Neutrophil (primary cell): Measurements from ENCODE around the gene AKT3.
A peak's percentile ranks its signal among the peaks of the same experiment; 100 is the strongest.

Experiments
- H3K27ac ChIP-seq: fragments of 200-600 bp; sonication (generic); 2 replicates; pipeline ENCODE4 v1.5.1; 2016; ENCODE audit warnings: mild to moderate bottlenecking, moderate library complexity
- H3K27me3 ChIP-seq: fragments of 200-600 bp; sonication (generic); 2 replicates; pipeline ENCODE4 v1.6.0; 2016; ENCODE audit warnings: mild to moderate bottlenecking
- H3K36me3 ChIP-seq: fragments of 200-600 bp; sonication (generic); 2 replicates; pipeline ENCODE4 v1.5.1; 2017
- H3K4me1 ChIP-seq, 2 experiments: fragments of 200-600 bp in 1 of 2; sonication (generic) in 1 of 2; 1 replicate in 1 of 2; 2 replicates in 1 of 2; pipeline versions ENCODE4 v1.5.1 to v1.6.1; 2013 to 2016; ENCODE audit warnings: low read depth in 1 of 2, low read length in 1 of 2, mild to moderate bottlenecking in 1 of 2, moderate library complexity in 1 of 2; ENCODE audit not compliant: control insufficient read depth in 1 of 2, insufficient read depth in 1 of 2
- H3K4me3 ChIP-seq, 2 experiments: fragments of 200-600 bp in 1 of 2; sonication (generic) in 1 of 2; 1 replicate in 1 of 2; 2 replicates in 1 of 2; pipeline ENCODE4 v1.5.1; 2013 to 2016; ENCODE audit warnings: low read depth in 1 of 2, low read length in 1 of 2, mild to moderate bottlenecking in 1 of 2, moderate library complexity in 1 of 2
- H3K9me3 ChIP-seq: fragments of 200-600 bp; sonication (generic); 2 replicates; pipeline ENCODE4 v1.5.1; 2016
- TF ChIP-seq, protein P1 (sequence below): fragments of 200-600 bp; sonication (generic); IDR thresholded peaks from 2 replicates; pipeline ENCODE4 v1.5.1; 2016; ENCODE audit warnings: antibody characterized with exemption

The AKT3 gene

DNA sequence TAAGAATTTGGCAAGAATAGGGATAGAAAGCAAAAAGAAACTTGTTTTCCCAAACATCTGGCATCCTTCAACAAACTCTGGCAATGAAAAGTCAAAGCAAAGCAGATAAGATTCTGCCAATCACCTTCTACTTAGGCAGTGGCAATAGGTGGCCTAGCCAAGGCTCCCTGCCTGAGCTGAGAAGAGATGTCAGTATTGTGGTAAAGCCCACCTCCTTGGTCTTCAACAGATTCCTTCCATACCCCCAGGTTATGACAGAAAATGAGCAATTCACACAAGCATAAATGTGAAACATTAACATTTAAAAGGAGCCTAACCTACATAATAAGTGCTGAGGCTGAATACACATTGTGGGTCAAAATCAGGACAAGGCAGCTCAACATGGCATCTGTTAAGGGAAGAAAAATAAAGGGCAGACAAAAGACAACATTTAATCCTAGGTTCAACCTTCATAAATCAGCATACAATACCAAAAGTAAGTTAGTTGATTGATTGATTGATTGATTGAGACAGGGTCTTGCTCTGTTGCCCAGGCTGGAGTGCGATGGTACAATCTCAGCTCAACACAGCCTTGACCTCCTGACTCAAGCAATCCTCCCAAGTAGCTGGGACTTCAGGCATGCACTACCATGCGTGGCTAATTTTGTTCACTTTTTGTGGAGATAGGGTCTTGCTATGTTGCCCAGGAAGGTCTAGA lies 123.1 kb downstream of the AKT3 start:
- TF ChIP-seq, protein P1, sequence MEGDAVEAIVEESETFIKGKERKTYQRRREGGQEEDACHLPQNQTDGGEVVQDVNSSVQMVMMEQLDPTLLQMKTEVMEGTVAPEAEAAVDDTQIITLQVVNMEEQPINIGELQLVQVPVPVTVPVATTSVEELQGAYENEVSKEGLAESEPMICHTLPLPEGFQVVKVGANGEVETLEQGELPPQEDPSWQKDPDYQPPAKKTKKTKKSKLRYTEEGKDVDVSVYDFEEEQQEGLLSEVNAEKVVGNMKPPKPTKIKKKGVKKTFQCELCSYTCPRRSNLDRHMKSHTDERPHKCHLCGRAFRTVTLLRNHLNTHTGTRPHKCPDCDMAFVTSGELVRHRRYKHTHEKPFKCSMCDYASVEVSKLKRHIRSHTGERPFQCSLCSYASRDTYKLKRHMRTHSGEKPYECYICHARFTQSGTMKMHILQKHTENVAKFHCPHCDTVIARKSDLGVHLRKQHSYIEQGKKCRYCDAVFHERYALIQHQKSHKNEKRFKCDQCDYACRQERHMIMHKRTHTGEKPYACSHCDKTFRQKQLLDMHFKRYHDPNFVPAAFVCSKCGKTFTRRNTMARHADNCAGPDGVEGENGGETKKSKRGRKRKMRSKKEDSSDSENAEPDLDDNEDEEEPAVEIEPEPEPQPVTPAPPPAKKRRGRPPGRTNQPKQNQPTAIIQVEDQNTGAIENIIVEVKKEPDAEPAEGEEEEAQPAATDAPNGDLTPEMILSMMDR = no peak
- peaks cover 53 to 56% of the 10 kb centered on the region in 2 experiments for H3K4me1 ChIP-seq
- H3K27ac ChIP-seq = peak overlapping the region; percentile 83
- H3K4me3 ChIP-seq = no peak overlapping the region
- H3K36me3 ChIP-seq = no peaks in the 10 kb centered on the region
- no peaks in the 10 kb centered on the region for H3K27me3 ChIP-seq
- H3K9me3 ChIP-seq = no peaks in the 10 kb centered on the region

DNA sequence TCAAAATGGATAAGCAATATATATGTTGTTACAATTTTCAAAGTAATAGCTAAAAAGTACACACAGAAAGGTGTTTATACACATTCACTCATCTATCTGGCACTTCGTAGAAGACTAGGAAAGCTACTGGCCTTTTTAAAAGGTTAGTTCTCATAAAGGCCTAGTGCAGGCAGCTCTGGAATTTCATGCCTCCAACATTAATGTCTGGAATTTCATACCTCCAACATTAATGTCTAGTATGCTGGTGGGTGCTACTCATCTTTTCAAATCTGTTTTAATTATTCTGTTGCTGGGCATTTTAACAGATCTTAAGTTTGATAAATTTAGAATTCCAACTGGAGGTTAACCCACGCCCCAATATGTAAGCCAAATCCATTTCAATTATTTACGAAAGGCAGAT lies 124.2 kb downstream of the AKT3 start:
- H3K36me3 ChIP-seq = no peaks in the 10 kb centered on the region
- TF ChIP-seq, protein P1 = no peak
- H3K27me3 ChIP-seq = no peaks in the 10 kb centered on the region
- H3K27ac ChIP-seq = no peak overlapping the region
- no peak overlapping the region for H3K4me3 ChIP-seq
- no peaks in the 10 kb centered on the region for H3K9me3 ChIP-seq
- H3K4me1 ChIP-seq = peaks cover 41 to 45% of the 10 kb centered on the region in 2 experiments

DNA sequence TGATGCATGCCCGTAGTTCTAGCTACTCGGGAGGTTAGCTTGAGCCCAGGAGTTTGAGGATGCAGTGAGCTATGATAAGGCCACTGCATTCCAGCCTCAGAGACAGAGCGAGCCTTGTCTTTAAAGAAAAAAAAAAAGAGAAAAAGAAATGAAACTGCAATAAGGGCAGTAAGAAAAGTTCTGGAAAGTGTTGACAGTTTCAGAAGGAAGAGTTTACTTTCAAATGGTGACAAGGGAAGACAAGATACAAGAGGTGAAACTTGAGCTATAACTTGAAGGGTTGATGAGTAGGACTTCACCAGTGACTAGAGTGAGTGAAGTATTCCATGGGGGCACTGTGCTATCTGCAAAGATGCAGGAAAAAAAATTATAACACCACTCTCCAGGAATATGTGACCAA lies 125.0 kb downstream of the AKT3 start:
- H3K4me1 ChIP-seq = peaks cover 34 to 37% of the 10 kb centered on the region in 2 experiments
- H3K4me3 ChIP-seq = no peak overlapping the region
- TF ChIP-seq, protein P1 = no peak
- H3K9me3 ChIP-seq = no peaks in the 10 kb centered on the region
- no peaks in the 10 kb centered on the region for H3K36me3 ChIP-seq
- H3K27me3 ChIP-seq = no peaks in the 10 kb centered on the region
- H3K27ac ChIP-seq = no peak overlapping the region

DNA sequence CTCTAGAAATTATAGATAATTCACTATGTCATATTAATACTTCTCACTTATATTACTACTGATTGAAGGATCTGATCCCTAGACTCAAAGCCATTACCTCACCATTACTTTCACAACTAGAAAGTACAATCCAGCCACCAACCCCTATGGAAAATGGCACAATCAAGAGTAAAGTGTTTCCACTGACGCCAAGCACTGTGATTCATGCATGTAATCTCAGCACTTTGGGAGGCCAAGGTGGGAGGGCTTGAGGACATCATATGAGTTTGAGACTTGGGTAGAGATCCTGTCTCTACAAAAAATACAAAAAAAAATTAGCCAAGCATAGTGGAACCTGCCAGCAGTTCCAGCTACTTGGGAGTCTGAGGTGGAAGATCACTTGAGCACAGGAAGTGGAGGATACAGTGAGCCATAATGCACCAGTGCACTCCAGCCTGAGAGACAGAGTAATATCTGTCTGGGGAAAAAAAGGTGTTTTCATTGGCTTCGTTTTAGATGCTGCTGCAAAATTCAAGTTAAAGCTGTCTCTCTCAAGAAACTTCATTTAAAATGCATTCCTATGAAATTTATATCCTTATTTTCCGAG lies 126.5 kb downstream of the AKT3 start:
- H3K9me3 ChIP-seq = no peaks in the 10 kb centered on the region
- peaks cover 22 to 24% of the 10 kb centered on the region in 2 experiments for H3K4me1 ChIP-seq
- no peaks in the 10 kb centered on the region for H3K27me3 ChIP-seq
- no peak overlapping the region for H3K4me3 ChIP-seq
- H3K36me3 ChIP-seq = no peaks in the 10 kb centered on the region
- TF ChIP-seq, protein P1 = no peak
- no peak overlapping the region for H3K27ac ChIP-seq

DNA sequence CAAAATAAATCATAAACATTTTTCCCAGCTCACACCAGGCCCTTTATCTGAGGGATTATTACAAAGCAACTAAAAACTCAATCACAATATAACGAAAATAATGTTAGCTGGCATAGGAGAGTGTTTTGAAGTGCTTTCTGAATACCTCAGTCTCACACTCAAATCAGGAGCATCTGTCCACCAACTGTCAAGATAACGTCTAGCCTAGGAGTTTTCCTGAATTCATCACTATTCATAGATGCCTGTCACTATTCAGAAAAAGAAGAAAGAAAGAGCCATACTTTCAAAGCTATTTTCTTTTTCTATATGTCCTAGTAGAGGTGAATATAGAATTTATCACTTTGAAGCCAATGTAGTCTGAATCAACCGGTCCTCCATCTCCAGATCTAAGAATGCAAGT lies 127.0 kb downstream of the AKT3 start:
- TF ChIP-seq, protein P1 = no peak
- no peaks in the 10 kb centered on the region for H3K36me3 ChIP-seq
- H3K4me3 ChIP-seq = no peak overlapping the region
- H3K27ac ChIP-seq = no peak overlapping the region
- no peaks in the 10 kb centered on the region for H3K9me3 ChIP-seq
- H3K27me3 ChIP-seq = no peaks in the 10 kb centered on the region
- H3K4me1 ChIP-seq = peaks cover 17 to 19% of the 10 kb centered on the region in 2 experiments
